MM.1S (cell line): Measurements from ENCODE around the gene KCNC1.

Source experiments
- DNase-seq: peaks from one replicate; pipeline ENCODE4 v3.0.0-alpha.2; 2015
- H2AFZ ChIP-seq: fragments of 300-600 bp; sonication (generic); 2 replicates; pipeline ENCODE4 v1.6.0; 2016; ENCODE audit warnings: antibody characterized with exemption, low read length
- H3F3A ChIP-seq: fragments of 300-600 bp; sonication (generic); 2 replicates; pipeline ENCODE4 v1.6.1; 2016; ENCODE audit warnings: mild to moderate bottlenecking, antibody characterized with exemption, low read length, moderate library complexity, mixed read lengths; ENCODE audit not compliant: insufficient read depth
- H3K27ac ChIP-seq: fragments of 300-600 bp; sonication (generic); 2 replicates; pipeline ENCODE4 v1.5.1; 2016; ENCODE audit warnings: mild to moderate bottlenecking, low read length
- H3K27me3 ChIP-seq: fragments of 300-600 bp; sonication (generic); replicated peaks from 2 replicates; pipeline ENCODE4 v1.6.0; 2016; ENCODE audit warnings: low read length; ENCODE audit not compliant: insufficient read depth
- H3K36me3 ChIP-seq: fragments of 300-600 bp; sonication (generic); replicated peaks from 2 replicates; pipeline ENCODE4 v1.6.1; 2016; ENCODE audit warnings: mild to moderate bottlenecking, low read length, mixed read lengths; ENCODE audit not compliant: insufficient read depth
- H3K4me1 ChIP-seq: fragments of 300-600 bp; sonication (generic); 2 replicates; pipeline ENCODE4 v1.6.1; 2016; ENCODE audit warnings: low read length, mixed read lengths
- H3K4me2 ChIP-seq: fragments of 300-600 bp; sonication (generic); 2 replicates; pipeline ENCODE4 v1.6.0; 2016; ENCODE audit warnings: low read depth, low read length
- H3K4me3 ChIP-seq: fragments of 300-600 bp; sonication (generic); 2 replicates; pipeline ENCODE4 v1.5.1; 2016; ENCODE audit warnings: low read length, mixed read lengths
- H3K79me2 ChIP-seq: fragments of 300-600 bp; sonication (generic); 2 replicates; pipeline ENCODE4 v1.6.1; 2016; ENCODE audit warnings: mixed run types, low read length, mixed read lengths
- H3K9ac ChIP-seq: fragments of 300-600 bp; sonication (generic); 2 replicates; pipeline ENCODE4 v1.6.1; 2016; ENCODE audit warnings: low read length, mixed read lengths
- H3K9me2 ChIP-seq: fragments of 300-600 bp; sonication (generic); replicated peaks from 2 replicates; pipeline ENCODE4 v1.6.1; 2016; ENCODE audit warnings: mild to moderate bottlenecking, low read length, mixed read lengths; ENCODE audit not compliant: insufficient read depth
- H3K9me3 ChIP-seq: fragments of 300-600 bp; sonication (generic); replicated peaks from 2 replicates; pipeline ENCODE4 v1.6.1; 2016; ENCODE audit warnings: mild to moderate bottlenecking, low read length, mixed read lengths; ENCODE audit not compliant: insufficient read depth
- H4K20me1 ChIP-seq: fragments of 300-600 bp; sonication (generic); 2 replicates; pipeline ENCODE4 v1.6.1; 2016; ENCODE audit warnings: mild to moderate bottlenecking, low read length, moderate library complexity, mixed read lengths; ENCODE audit not compliant: insufficient read depth
- EZH2 ChIP-seq: fragments of 300-600 bp; sonication (generic); optimal IDR thresholded peaks from 2 replicates; pipeline ENCODE3; 2017; ENCODE audit warnings: low read depth, mild to moderate bottlenecking, antibody characterized with exemption, low read length, mixed read lengths
- EZH2phosphoT487 ChIP-seq: fragments of 300-600 bp; sonication (generic); IDR thresholded peaks from 2 replicates; pipeline ENCODE4 v1.6.1; 2018; ENCODE audit warnings: antibody characterized with exemption, low read length
- TF ChIP-seq, protein P1 (sequence below): fragments of 300-600 bp; sonication (generic); IDR thresholded peaks from 2 replicates; pipeline ENCODE4 v1.5.1; 2016; ENCODE audit warnings: antibody characterized with exemption, low read length, mixed read lengths

The KCNC1 gene

DNA sequence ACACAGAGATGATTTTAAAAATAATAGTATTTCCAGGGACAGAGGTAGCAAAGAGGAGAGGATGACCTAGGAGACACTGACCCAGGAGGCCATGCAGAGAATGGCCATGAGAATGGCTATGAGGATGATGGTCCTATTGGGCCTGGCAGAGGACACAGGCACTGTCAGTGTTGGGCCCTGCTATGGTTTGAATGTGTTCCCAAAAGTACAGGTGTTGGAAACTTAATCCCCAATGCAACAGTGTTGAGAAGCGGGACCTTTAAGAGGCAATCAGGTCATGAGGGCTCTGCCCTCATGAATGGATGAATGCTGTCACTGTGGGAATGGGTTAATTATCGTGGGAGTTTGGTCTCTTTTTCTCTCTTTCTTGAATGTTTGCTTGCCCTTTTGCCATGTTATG lies 61.6 kb downstream of the KCNC1 start:
- Histone ChIP-seq H4K20me1 (no peaks in the 10 kb centered on the region), H2AFZ (no peak overlapping the region), H3K27me3 (no peaks in the 10 kb centered on the region), H3K9me2 (no peaks in the 10 kb centered on the region), H3K9me3 (no peaks in the 10 kb centered on the region), H3K79me2 (no peaks in the 10 kb centered on the region), H3K9ac (no peak overlapping the region), H3K4me1 (no peaks in the 10 kb centered on the region), H3K27ac (no peak overlapping the region), H3K36me3 (no peaks in the 10 kb centered on the region), H3K4me3 (no peak overlapping the region), H3F3A (no peaks in the 10 kb centered on the region), H3K4me2 (no peak overlapping the region)
- TF ChIP-seq, protein P1, sequence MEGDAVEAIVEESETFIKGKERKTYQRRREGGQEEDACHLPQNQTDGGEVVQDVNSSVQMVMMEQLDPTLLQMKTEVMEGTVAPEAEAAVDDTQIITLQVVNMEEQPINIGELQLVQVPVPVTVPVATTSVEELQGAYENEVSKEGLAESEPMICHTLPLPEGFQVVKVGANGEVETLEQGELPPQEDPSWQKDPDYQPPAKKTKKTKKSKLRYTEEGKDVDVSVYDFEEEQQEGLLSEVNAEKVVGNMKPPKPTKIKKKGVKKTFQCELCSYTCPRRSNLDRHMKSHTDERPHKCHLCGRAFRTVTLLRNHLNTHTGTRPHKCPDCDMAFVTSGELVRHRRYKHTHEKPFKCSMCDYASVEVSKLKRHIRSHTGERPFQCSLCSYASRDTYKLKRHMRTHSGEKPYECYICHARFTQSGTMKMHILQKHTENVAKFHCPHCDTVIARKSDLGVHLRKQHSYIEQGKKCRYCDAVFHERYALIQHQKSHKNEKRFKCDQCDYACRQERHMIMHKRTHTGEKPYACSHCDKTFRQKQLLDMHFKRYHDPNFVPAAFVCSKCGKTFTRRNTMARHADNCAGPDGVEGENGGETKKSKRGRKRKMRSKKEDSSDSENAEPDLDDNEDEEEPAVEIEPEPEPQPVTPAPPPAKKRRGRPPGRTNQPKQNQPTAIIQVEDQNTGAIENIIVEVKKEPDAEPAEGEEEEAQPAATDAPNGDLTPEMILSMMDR, result no peak
- TF ChIP-seq EZH2 (no peak), EZH2phosphoT487 (no peak)
- DNase-seq, result no peak

DNA sequence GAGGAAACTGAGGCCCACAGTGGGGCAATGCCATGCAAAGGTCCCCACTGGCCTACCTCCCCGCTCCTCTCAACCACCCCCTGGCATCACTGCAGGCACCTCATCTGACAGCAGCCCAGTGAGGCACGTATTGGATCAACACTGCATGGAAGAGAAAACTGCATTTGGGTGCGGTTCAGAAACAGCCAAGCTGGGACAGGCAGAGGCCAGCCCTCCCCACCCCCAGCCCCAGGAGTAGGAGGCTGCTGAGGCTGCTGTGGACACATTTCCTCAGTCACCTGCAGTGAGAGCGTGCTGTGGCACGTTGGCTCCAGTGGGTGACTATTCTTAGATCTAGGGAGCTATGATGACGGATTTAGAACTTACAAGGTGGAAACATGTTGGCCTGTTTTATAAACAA lies 63.7 kb downstream of the KCNC1 start:
- TF ChIP-seq EZH2phosphoT487, result no peak
- no peak for TF ChIP-seq EZH2
- TF ChIP-seq, protein P1, result no peak
- H3K79me2 ChIP-seq, result no peaks in the 10 kb centered on the region
- no peaks in the 10 kb centered on the region for H3K4me1 ChIP-seq
- H3K9ac ChIP-seq, result no peak overlapping the region
- H3K36me3 ChIP-seq, result no peaks in the 10 kb centered on the region
- H4K20me1 ChIP-seq, result no peaks in the 10 kb centered on the region
- no peak overlapping the region for H2AFZ ChIP-seq
- no peak overlapping the region for H3K4me3 ChIP-seq
- DNase-seq, result no peak
- no peaks in the 10 kb centered on the region for H3K9me3 ChIP-seq
- no peak overlapping the region for H3K27ac ChIP-seq
- no peaks in the 10 kb centered on the region for H3K9me2 ChIP-seq
- no peak overlapping the region for H3K4me2 ChIP-seq
- H3K27me3 ChIP-seq, result no peaks in the 10 kb centered on the region
- no peaks in the 10 kb centered on the region for H3F3A ChIP-seq

DNA sequence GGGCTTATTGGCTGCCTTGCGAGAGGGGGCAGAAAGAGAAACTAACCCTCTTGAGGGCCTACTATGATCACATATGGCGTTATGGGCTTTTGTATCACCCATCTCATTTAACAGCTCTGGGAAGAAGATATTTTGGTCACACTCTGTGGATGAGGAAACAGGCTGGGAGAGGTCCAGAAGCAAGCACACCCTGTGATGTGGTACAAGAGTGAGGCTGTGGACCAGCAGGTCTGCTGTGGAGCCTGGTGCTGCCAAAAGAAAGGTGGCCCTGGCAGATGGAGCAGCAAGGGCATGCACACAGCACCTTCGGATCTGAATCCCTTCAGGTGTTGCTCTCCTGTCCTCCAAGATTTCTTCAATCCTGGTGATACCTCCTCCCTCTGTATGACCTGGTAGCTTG lies 64.1 kb downstream of the KCNC1 start:
- no peaks in the 10 kb centered on the region for H3K9me2 ChIP-seq
- no peaks in the 10 kb centered on the region for H3K79me2 ChIP-seq
- H3K36me3 ChIP-seq, result no peaks in the 10 kb centered on the region
- TF ChIP-seq, protein P1, result no peak
- TF ChIP-seq EZH2phosphoT487 (no peak), EZH2 (no peak)
- no peaks in the 10 kb centered on the region for H3K4me1 ChIP-seq
- no peak overlapping the region for H3K4me2 ChIP-seq
- H3F3A ChIP-seq, result no peaks in the 10 kb centered on the region
- DNase-seq, result no peak
- H3K27ac ChIP-seq, result no peak overlapping the region
- no peak overlapping the region for H3K9ac ChIP-seq
- H4K20me1 ChIP-seq, result no peaks in the 10 kb centered on the region
- H3K4me3 ChIP-seq, result no peak overlapping the region
- H3K9me3 ChIP-seq, result no peaks in the 10 kb centered on the region
- no peaks in the 10 kb centered on the region for H3K27me3 ChIP-seq
- H2AFZ ChIP-seq, result no peak overlapping the region

DNA sequence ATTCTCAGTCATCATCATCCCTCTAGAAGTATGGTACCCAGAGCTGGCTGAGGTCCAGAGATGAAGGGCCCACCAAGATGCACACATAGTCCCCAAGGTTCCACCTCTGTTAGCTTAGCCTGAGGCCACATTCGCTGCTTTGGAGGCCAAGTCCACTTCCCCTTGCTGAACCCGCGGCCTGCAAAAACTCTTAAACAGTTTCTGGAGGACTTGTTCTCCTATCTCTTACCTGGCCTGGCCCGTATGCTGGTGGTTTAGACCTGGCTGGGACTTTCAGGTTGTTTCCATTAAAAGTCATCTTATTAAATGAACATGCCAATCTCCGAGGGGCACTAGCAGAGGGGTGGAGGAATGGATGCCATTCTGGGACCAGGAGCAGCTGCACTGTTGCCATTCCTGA lies 64.6 kb downstream of the KCNC1 start:
- no peaks in the 10 kb centered on the region for H3K27me3 ChIP-seq
- H3K9me2 ChIP-seq, result no peaks in the 10 kb centered on the region
- no peaks in the 10 kb centered on the region for H3F3A ChIP-seq
- no peak overlapping the region for H3K9ac ChIP-seq
- no peak overlapping the region for H2AFZ ChIP-seq
- no peak overlapping the region for H3K27ac ChIP-seq
- TF ChIP-seq EZH2phosphoT487, result no peak
- no peaks in the 10 kb centered on the region for H3K36me3 ChIP-seq
- H3K4me1 ChIP-seq, result no peaks in the 10 kb centered on the region
- no peak for DNase-seq
- no peak overlapping the region for H3K4me3 ChIP-seq
- H3K79me2 ChIP-seq, result no peaks in the 10 kb centered on the region
- no peaks in the 10 kb centered on the region for H3K9me3 ChIP-seq
- no peak overlapping the region for H3K4me2 ChIP-seq
- H4K20me1 ChIP-seq, result no peaks in the 10 kb centered on the region
